DOHH2 (cell line): Measurements from ENCODE around the gene TBC1D2.

Source experiments
- H3F3A ChIP-seq: fragments of 200-600 bp; sonication (generic), shearing (Covaris generic); 2 replicates; pipeline ENCODE4 v1.6.0; 2016; ENCODE audit warnings: antibody characterized with exemption, mild to moderate bottlenecking; ENCODE audit not compliant: control insufficient read depth, insufficient read depth
- H3K27ac ChIP-seq: fragments of 200-600 bp; sonication (generic); 2 replicates; pipeline ENCODE4 v1.5.1; 2014; ENCODE audit warnings: low read depth, mild to moderate bottlenecking, low read length, moderate library complexity
- H3K27me3 ChIP-seq: fragments of 200-600 bp; sonication (generic); 2 replicates; pipeline ENCODE4 v1.6.1; 2014; ENCODE audit warnings: mild to moderate bottlenecking, low read length, mixed read lengths; ENCODE audit not compliant: control insufficient read depth
- H3K36me3 ChIP-seq: fragments of 200-600 bp; sonication (generic); 2 replicates; pipeline ENCODE4 v1.6.1; 2014; ENCODE audit warnings: mild to moderate bottlenecking, low read length, moderate library complexity, mixed read lengths; ENCODE audit not compliant: control insufficient read depth
- H3K4me1 ChIP-seq: fragments of 200-600 bp; sonication (generic); 2 replicates; pipeline ENCODE4 v1.6.1; 2014; ENCODE audit warnings: mild to moderate bottlenecking, low read length, mixed read lengths; ENCODE audit not compliant: control insufficient read depth
- H3K4me2 ChIP-seq: fragments of 200-600 bp; sonication (generic); 2 replicates; pipeline ENCODE4 v1.6.0; 2014; ENCODE audit warnings: mild to moderate bottlenecking, low read length, moderate library complexity
- H3K4me3 ChIP-seq: fragments of 200-600 bp; sonication (generic); 2 replicates; pipeline ENCODE4 v1.5.1; 2014; ENCODE audit warnings: mild to moderate bottlenecking, low read length, mixed read lengths
- H3K79me2 ChIP-seq: fragments of 200-600 bp; sonication (generic); 2 replicates; pipeline ENCODE4 v1.6.1; 2014; ENCODE audit warnings: mild to moderate bottlenecking, low read length, mixed read lengths; ENCODE audit not compliant: control insufficient read depth
- H3K9me2 ChIP-seq: fragments of 200-600 bp; sonication (generic); replicated peaks from 2 replicates; pipeline ENCODE4 v1.6.1; 2014; ENCODE audit warnings: mild to moderate bottlenecking, low read length, mixed read lengths; ENCODE audit not compliant: control insufficient read depth
- H3K9me3 ChIP-seq: fragments of 200-600 bp; sonication (generic); 2 replicates; pipeline ENCODE4 v1.6.1; 2014; ENCODE audit warnings: antibody characterized with exemption, low read length, mixed read lengths; ENCODE audit not compliant: control insufficient read depth, insufficient read depth
- H4K20me1 ChIP-seq: fragments of 200-600 bp; sonication (generic); 2 replicates; pipeline ENCODE4 v1.6.0; 2014; ENCODE audit warnings: low read depth, mild to moderate bottlenecking, antibody characterized with exemption, low read length, moderate library complexity; ENCODE audit not compliant: control insufficient read depth, insufficient read depth
- EZH2phosphoT487 ChIP-seq: fragments of 200-600 bp; sonication (generic); IDR thresholded peaks from 2 replicates; pipeline ENCODE4 v1.6.1; 2017; ENCODE audit warnings: borderline replicate concordance, mild to moderate bottlenecking, antibody characterized with exemption, low read length, moderate library complexity, mixed read lengths
- TF ChIP-seq, protein P1 (sequence below): fragments of 200-600 bp; sonication (generic); IDR thresholded peaks from one replicate; pipeline ENCODE4 v1.5.1; 2014; ENCODE audit warnings: antibody characterized with exemption, mild to moderate bottlenecking, low read depth, low read length; ENCODE audit not compliant: poor library complexity, severe bottlenecking

TBC1D2 gene

DNA sequence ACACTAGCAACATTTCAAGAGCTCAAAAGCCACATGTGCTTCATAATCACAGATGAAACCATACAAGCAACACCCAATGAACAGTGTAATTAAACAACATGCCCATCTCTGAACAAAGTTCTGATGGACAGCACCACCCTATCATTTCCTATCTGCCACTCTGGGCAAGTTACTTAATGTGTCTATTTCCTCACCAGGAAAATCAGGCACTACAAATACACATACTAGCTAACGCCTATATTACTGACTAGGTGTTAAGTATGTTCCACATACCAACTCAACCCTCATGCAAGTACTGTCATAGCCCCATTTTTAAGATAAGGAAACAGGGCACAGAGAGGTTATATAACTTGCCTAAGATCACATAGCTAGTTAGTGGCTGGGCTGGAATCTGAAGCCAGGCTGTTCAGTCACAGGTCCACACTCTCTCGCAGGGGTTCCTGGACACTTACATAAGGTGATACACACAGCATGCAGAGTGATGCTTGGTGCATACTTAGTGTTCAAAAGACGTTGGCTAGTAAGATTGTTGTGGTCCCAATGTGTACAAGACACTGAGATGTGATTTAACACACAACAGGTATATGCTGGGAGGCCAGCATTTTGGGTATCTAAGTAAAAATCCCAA lies 87.2 kb downstream of the TBC1D2 start:
- Histone ChIP-seq H3K27ac (no peak overlapping the region), H3K9me3 (no peaks in the 10 kb centered on the region), H3F3A (no peaks in the 10 kb centered on the region), H3K36me3 (no peaks in the 10 kb centered on the region), H3K4me3 (no peak overlapping the region), H3K4me2 (no peak overlapping the region), H3K4me1 (peaks cover 12% of the 10 kb centered on the region), H3K79me2 (no peaks in the 10 kb centered on the region), H3K27me3 (peaks cover 3% of the 10 kb centered on the region; the same call in 1 of the 2 replicates), H4K20me1 (no peaks in the 10 kb centered on the region), H3K9me2 (no peaks in the 10 kb centered on the region)
- TF ChIP-seq EZH2phosphoT487, result no peak
- TF ChIP-seq, protein P1, sequence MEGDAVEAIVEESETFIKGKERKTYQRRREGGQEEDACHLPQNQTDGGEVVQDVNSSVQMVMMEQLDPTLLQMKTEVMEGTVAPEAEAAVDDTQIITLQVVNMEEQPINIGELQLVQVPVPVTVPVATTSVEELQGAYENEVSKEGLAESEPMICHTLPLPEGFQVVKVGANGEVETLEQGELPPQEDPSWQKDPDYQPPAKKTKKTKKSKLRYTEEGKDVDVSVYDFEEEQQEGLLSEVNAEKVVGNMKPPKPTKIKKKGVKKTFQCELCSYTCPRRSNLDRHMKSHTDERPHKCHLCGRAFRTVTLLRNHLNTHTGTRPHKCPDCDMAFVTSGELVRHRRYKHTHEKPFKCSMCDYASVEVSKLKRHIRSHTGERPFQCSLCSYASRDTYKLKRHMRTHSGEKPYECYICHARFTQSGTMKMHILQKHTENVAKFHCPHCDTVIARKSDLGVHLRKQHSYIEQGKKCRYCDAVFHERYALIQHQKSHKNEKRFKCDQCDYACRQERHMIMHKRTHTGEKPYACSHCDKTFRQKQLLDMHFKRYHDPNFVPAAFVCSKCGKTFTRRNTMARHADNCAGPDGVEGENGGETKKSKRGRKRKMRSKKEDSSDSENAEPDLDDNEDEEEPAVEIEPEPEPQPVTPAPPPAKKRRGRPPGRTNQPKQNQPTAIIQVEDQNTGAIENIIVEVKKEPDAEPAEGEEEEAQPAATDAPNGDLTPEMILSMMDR, result no peak

DNA sequence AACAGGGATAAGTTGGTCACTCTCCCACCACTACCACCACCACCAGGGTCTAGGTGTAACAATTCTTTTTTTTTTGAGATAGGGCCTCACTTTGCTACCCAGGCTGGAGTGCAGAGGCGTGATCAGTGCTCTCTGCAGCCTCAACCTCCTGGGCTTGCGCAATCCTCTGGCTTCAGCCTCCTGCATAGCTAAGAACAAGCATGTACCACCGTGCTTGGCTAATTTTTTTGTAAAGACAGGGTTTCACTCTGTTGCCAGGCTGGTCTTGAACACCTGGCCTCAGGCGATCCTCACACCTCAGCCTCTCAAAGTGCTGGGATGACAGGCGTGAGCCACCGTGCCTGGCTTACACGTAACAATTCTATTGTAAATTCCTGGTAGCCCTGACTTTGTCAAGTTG lies 90.5 kb downstream of the TBC1D2 start:
- no peak overlapping the region for H3K27ac ChIP-seq
- H4K20me1 ChIP-seq, result no peaks in the 10 kb centered on the region
- H3K4me2 ChIP-seq, result no peak overlapping the region
- H3K4me1 ChIP-seq, result peaks cover 12% of the 10 kb centered on the region
- TF ChIP-seq, protein P1, result no peak
- no peak for TF ChIP-seq EZH2phosphoT487
- no peak overlapping the region for H3K4me3 ChIP-seq
- H3K9me2 ChIP-seq, result no peaks in the 10 kb centered on the region
- no peaks in the 10 kb centered on the region for H3K9me3 ChIP-seq
- peaks cover 3% of the 10 kb centered on the region; the same call in 1 of the 2 replicates for H3K27me3 ChIP-seq
- no peaks in the 10 kb centered on the region for H3K36me3 ChIP-seq
- no peaks in the 10 kb centered on the region for H3F3A ChIP-seq
- H3K79me2 ChIP-seq, result no peaks in the 10 kb centered on the region

DNA sequence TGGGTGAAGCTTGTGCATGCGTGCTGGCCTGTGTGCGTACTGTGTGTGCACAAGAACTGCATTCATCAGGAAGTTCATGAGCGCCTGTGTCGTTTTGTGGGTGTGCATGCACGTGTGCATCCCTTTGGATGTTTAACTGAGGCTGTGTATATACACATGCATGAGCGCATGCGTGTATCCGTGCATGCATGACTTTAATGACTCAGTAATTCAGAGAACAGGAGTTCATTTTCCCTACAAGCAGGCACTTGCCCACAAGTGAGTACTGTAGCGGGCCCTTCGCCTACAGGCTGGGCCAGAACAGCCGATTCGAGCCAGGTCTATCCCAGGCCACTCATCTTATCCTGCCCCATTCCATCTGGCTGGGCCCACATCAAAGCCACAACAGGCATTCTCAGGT lies 92.8 kb downstream of the TBC1D2 start:
- Histone ChIP-seq H3K27ac (no peak overlapping the region), H3F3A (no peaks in the 10 kb centered on the region), H4K20me1 (no peaks in the 10 kb centered on the region), H3K4me1 (no peaks in the 10 kb centered on the region), H3K9me2 (no peaks in the 10 kb centered on the region), H3K4me2 (no peak overlapping the region), H3K36me3 (no peaks in the 10 kb centered on the region), H3K4me3 (no peak overlapping the region), H3K27me3 (no peaks in the 10 kb centered on the region; the same call in 1 of the 2 replicates), H3K9me3 (no peaks in the 10 kb centered on the region), H3K79me2 (no peaks in the 10 kb centered on the region)
- TF ChIP-seq EZH2phosphoT487, result no peak
- TF ChIP-seq, protein P1, result no peak
